Subcutaneous adipose tissue (tissue), 4 donors: ENCODE data around the gene FAM131B. TPM values are rescaled to one million over a fixed set of nuclear protein-coding genes. Genes with fewer than 3 reads are reported as not detected.

Source experiments
- CTCF ChIP-seq: fragments of 450-650 bp; IDR thresholded peaks from one replicate; pipeline ENCODE4 v1.5.1; 2016; ENCODE audit warnings: low read depth, mild to moderate bottlenecking, control low read depth, antibody characterized with exemption, moderate library complexity
- total RNA-seq, 4 donors: library from RNA; depleted of rRNA; stranded (reverse); fragments of >200 nt; gene quantifications; one replicate each; pipeline ENCODE4 v1.1.0, GENCODE V29; 2016

FAM131B gene
- total RNA-seq, 4 donors from 2014 or later: 0.19 to 2.4 (median 0.22) TPM; not detected in 1

GRCh38 chr7:143321242-143321641 lies 41.3 kb downstream of the FAM131B start:
- TF ChIP-seq CTCF: no peak

GRCh38 chr7:143320620-143321019 lies 41.9 kb downstream of the FAM131B start:
- TF ChIP-seq CTCF: no peak

- no peak for TF ChIP-seq CTCF
Measured at GRCh38 chr7:143318661-143319060, 43.9 kb downstream of the FAM131B start.

GRCh38 chr7:143316492-143316891 lies 46.0 kb downstream of the FAM131B start:
- TF ChIP-seq CTCF: no peak

GRCh38 chr7:143315776-143316175 lies 46.7 kb downstream of the FAM131B start, which contains the start of gene CLCN1:
Gene CLCN1 (plus strand): TSS chr7:143316111. CDS start chr7:143316213, 102 bp downstream.
- no peak for TF ChIP-seq CTCF

GRCh38 chr7:143314127-143314526 lies 48.4 kb downstream of the FAM131B start:
- TF ChIP-seq CTCF: no peak

GRCh38 chr7:143308632-143309031 lies 53.9 kb downstream of the FAM131B start:
- TF ChIP-seq CTCF: no peak
